ENCODE data around the gene SH3RF3.

Gene SH3RF3

DNA sequence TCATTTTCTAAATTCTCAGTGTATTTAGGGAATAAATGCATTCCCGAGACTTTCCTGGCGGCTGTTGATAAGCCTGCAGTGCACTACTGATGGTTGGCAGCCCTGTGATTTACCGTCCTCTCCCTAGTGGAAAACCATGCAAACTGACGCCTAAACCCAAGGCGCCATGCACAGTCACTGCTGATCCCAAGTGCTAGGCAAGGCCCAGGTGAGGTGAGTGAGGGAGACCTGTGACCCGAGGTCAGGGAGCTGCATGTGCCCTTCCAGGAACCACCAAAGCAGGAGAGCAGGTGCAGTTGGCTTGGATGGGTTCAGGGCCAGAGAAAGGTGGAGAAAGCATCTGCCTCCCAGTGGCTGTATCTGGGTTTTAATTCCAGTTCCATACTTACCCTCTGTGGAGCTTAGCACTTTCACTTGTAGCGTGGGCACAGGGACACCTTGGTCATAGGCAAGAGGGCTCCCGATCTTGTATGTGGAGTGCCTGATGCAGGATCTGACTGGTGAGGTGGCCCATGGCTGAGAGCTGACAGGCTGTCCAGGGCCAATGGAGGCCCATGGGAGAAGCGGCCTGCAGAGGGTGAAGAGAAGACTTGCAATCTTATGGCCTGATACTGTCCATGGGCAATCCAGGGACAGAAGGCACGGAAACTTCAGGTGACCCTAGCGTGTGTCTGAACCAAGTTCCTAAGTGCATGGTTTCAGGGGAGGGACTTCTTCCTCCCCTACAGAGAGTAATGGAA, 131.3 kb downstream of the SH3RF3 start:
- H3K27ac ChIP-seq, result no peak overlapping the region
- H3K4me3 ChIP-seq (ENCODE audit: low read depth, low read length), result no peak overlapping the region
- no peaks in the 10 kb centered on the region for H3K36me3 ChIP-seq (ENCODE audit: control insufficient read depth, insufficient read depth, low read length)
- H3K9me3 ChIP-seq (ENCODE audit: control insufficient read depth, low read length), result no peaks in the 10 kb centered on the region
- no peak overlapping the region for H3K4me2 ChIP-seq (ENCODE audit: low read length)
- H3K4me1 ChIP-seq, result peaks cover 3% of the 10 kb centered on the region
- H3K9ac ChIP-seq, result no peak overlapping the region
- H2AFZ ChIP-seq, result no peak overlapping the region
- H3K27me3 ChIP-seq (ENCODE audit: control insufficient read depth, insufficient read depth, low read length), result no peaks in the 10 kb centered on the region
- H3K79me2 ChIP-seq, result no peaks in the 10 kb centered on the region
- TF ChIP-seq, protein P1, sequence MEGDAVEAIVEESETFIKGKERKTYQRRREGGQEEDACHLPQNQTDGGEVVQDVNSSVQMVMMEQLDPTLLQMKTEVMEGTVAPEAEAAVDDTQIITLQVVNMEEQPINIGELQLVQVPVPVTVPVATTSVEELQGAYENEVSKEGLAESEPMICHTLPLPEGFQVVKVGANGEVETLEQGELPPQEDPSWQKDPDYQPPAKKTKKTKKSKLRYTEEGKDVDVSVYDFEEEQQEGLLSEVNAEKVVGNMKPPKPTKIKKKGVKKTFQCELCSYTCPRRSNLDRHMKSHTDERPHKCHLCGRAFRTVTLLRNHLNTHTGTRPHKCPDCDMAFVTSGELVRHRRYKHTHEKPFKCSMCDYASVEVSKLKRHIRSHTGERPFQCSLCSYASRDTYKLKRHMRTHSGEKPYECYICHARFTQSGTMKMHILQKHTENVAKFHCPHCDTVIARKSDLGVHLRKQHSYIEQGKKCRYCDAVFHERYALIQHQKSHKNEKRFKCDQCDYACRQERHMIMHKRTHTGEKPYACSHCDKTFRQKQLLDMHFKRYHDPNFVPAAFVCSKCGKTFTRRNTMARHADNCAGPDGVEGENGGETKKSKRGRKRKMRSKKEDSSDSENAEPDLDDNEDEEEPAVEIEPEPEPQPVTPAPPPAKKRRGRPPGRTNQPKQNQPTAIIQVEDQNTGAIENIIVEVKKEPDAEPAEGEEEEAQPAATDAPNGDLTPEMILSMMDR (IDR thresholded peaks at IDR 0.05), result no peak

DNA sequence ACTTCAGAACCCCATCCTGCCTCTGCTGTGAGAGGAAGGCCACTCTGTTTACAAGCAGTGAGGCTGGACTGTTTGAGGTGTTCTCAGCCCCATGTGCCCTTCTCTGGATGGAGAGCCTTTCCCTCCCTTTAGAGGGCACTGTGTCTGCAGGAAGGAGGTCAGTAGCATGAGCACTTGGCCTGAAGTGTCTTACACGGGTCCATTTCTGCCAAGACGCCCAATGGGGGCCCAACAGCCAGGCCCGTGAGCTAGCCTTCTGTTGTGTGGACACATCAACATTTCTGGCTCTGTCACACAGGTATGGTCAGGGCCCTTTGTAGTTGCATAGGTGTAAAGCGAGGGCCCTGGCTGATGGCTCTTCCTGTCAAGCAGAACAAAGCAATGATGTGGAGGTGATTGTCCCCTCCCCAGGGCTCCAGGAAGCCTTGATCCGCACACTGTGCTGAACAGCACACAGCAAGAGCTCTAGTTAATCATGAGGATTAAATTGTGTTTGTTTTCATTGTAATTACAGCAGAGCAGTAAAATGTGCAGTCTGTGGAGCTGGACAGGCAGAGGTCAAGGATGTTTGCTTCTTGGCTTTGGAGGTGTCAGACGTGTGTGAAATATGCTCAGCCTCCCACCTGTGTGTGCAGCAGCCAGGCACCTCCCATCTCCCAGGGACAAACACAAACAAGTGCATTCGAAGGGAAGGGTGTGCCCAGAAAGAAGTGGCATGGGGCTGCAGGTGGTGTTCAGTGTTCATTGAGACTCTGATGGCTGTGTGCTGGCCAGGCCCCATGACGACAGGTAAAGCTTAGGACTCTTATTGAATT, 132.1 kb downstream of the SH3RF3 start:
- no peak overlapping the region for H3K4me3 ChIP-seq (ENCODE audit: low read depth, low read length)
- no peak overlapping the region for H2AFZ ChIP-seq
- no peak overlapping the region for H3K4me2 ChIP-seq (ENCODE audit: low read length)
- H3K27ac ChIP-seq, result no peak overlapping the region
- H3K27me3 ChIP-seq (ENCODE audit: control insufficient read depth, insufficient read depth, low read length), result no peaks in the 10 kb centered on the region
- no peak overlapping the region for H3K9ac ChIP-seq
- H3K36me3 ChIP-seq (ENCODE audit: control insufficient read depth, insufficient read depth, low read length), result no peaks in the 10 kb centered on the region
- H3K9me3 ChIP-seq (ENCODE audit: control insufficient read depth, low read length), result no peaks in the 10 kb centered on the region
- H3K79me2 ChIP-seq, result no peaks in the 10 kb centered on the region
- TF ChIP-seq, protein P1 (IDR thresholded peaks at IDR 0.05), result no peak
- peaks cover 3% of the 10 kb centered on the region for H3K4me1 ChIP-seq

DNA sequence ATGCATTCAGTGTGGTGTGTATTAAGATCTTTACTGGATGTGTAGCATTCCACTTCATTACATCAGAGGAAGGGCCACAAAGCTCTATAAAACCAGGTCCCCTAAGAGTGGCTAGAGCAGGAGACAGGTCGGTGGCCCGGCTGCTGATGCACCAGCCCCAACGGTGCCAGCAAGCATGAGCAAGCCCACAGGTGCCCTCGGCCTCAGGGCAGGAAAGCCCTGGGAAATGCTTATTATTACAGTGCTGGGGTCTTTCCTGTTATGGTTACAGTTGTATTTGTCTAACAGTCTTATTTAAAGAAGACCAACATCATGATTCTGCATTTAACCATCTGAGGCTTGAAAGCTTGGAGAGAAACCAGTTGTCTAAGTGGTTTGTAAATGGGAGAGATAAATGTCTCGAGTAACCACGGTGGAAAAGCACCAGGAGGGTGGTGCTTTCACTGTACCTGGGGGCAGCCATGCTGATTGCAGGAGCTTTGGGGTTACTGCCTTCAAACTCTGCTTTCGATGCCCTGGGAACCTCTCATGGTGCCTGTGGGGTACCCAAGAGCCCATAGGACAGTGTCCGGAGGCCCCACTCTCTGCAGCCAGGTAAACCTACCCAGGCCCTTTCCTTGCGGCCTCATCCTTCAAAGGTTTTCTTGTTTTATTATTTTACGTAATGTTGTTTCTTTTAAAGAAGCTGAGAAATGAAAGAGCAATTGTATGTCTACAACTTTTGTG, 133.1 kb downstream of the SH3RF3 start:
- Histone ChIP-seq H3K4me3 (ENCODE audit: low read depth, low read length) (no peak overlapping the region), H2AFZ (no peak overlapping the region), H3K27me3 (ENCODE audit: control insufficient read depth, insufficient read depth, low read length) (no peaks in the 10 kb centered on the region), H3K9ac (no peak overlapping the region), H3K36me3 (ENCODE audit: control insufficient read depth, insufficient read depth, low read length) (no peaks in the 10 kb centered on the region), H3K4me1 (peaks cover 3% of the 10 kb centered on the region), H3K4me2 (ENCODE audit: low read length) (no peak overlapping the region), H3K79me2 (no peaks in the 10 kb centered on the region), H3K9me3 (ENCODE audit: control insufficient read depth, low read length) (no peaks in the 10 kb centered on the region), H3K27ac (no peak overlapping the region)
- TF ChIP-seq, protein P1 (IDR thresholded peaks at IDR 0.05), result no peak

DNA sequence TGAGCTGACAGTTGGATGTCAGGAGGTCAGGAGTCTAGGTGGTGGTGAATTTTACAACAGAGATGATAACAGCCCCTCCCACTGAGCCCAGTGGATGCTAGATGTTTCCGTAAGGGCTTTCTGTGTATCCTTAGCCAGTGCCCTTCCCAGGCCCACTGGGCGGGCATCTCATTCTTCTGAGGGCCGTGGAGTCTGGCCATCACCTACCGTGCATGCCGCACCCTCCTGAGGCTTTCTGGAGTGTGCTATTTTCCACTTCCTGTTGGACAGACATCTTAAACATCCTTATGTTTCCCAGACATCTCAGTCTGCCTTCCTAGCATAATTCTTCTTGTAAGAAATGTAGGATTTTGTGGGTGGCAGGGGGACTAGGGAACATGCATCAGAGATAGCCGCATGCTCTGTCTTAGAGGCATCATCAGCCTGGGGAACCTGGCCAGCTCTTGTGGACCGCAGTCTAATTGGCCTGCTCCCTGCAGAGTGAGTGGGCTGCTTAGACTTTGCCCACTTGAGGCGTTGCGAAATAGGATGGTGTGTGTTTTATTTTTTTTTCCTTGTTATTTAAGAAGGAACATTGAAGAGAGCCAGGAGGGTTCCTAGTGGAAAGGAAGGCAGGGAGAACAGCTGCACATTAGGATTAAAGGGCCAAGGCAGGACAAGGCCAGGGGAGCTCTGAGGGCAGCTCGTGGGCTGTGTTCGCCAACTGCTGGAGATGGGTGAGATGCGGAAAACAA, 135.8 kb downstream of the SH3RF3 start:
- Histone ChIP-seq H3K36me3 (ENCODE audit: control insufficient read depth, insufficient read depth, low read length) (no peaks in the 10 kb centered on the region), H3K27me3 (ENCODE audit: control insufficient read depth, insufficient read depth, low read length) (no peaks in the 10 kb centered on the region), H3K9me3 (ENCODE audit: control insufficient read depth, low read length) (no peaks in the 10 kb centered on the region), H3K27ac (no peak overlapping the region), H3K79me2 (no peaks in the 10 kb centered on the region), H3K4me2 (ENCODE audit: low read length) (no peak overlapping the region), H3K9ac (no peak overlapping the region), H3K4me3 (ENCODE audit: low read depth, low read length) (no peak overlapping the region), H2AFZ (no peak overlapping the region), H3K4me1 (peaks cover 3% of the 10 kb centered on the region)
- TF ChIP-seq, protein P1 (IDR thresholded peaks at IDR 0.05), result no peak
